Ishikawa (cell line): ENCODE data around the gene OGA.

Experiments used
- CEBPB ChIP-seq: IDR thresholded peaks from 2 replicates; pipeline ENCODE4 v1.6.1; 2012
- CREB1 ChIP-seq: IDR thresholded peaks from 2 replicates; pipeline ENCODE4 v1.6.1; 2012; ENCODE audit warnings: low read depth
- EGR1 ChIP-seq: IDR thresholded peaks from 2 replicates; pipeline ENCODE4 v1.6.1; 2012
- EP300 ChIP-seq: IDR thresholded peaks from 2 replicates; pipeline ENCODE4 v1.6.1; 2012; ENCODE audit warnings: borderline replicate concordance
- FOXM1 ChIP-seq: IDR thresholded peaks from 2 replicates; pipeline ENCODE4 v1.6.1; 2012; ENCODE audit warnings: low read depth, borderline replicate concordance
- MAX ChIP-seq: IDR thresholded peaks from 2 replicates; pipeline ENCODE4 v1.6.1; 2012
- NFIC ChIP-seq: IDR thresholded peaks from 2 replicates; pipeline ENCODE4 v1.6.1; 2012
- RAD21 ChIP-seq: IDR thresholded peaks from 2 replicates; pipeline ENCODE4 v1.6.1; 2012; ENCODE audit warnings: low read depth
- REST ChIP-seq: IDR thresholded peaks from 2 replicates; pipeline ENCODE4 v1.6.1; 2012; ENCODE audit warnings: low read depth, mild to moderate bottlenecking
- TAF1 ChIP-seq: IDR thresholded peaks from 2 replicates; pipeline ENCODE4 v1.6.1; 2012; ENCODE audit warnings: low read depth, mild to moderate bottlenecking
- USF1 ChIP-seq: IDR thresholded peaks from 2 replicates; pipeline ENCODE4 v1.6.1; 2012
- YY1 ChIP-seq: IDR thresholded peaks from 2 replicates; pipeline ENCODE4 v1.6.1; 2012; ENCODE audit warnings: low read depth
- ZBTB7A ChIP-seq: IDR thresholded peaks from 2 replicates; pipeline ENCODE4 v1.6.1; 2012; ENCODE audit warnings: low read depth

GRCh38 chr10:101824736-101825135 lies 6.5 kb upstream of the OGA start:
- TF ChIP-seq MAX (no peak), EGR1 (no peak), YY1 (no peak), NFIC (no peak), USF1 (no peak), RAD21 (no peak), REST (no peak), EP300 (no peak), FOXM1 (no peak), CREB1 (no peak), CEBPB (no peak), TAF1 (no peak), ZBTB7A (no peak)
